ENCODE data around the gene DZIP1. TPM values are rescaled to one million over a fixed set of nuclear protein-coding genes. Genes with fewer than 3 reads are reported as not detected.

Gene DZIP1
- total and polyA plus RNA-seq, 2 of the 13 experiments (the other 11 are each of a cell fraction or from before 2014, with no cell fraction given): 11.0 to 36.7 TPM

DNA sequence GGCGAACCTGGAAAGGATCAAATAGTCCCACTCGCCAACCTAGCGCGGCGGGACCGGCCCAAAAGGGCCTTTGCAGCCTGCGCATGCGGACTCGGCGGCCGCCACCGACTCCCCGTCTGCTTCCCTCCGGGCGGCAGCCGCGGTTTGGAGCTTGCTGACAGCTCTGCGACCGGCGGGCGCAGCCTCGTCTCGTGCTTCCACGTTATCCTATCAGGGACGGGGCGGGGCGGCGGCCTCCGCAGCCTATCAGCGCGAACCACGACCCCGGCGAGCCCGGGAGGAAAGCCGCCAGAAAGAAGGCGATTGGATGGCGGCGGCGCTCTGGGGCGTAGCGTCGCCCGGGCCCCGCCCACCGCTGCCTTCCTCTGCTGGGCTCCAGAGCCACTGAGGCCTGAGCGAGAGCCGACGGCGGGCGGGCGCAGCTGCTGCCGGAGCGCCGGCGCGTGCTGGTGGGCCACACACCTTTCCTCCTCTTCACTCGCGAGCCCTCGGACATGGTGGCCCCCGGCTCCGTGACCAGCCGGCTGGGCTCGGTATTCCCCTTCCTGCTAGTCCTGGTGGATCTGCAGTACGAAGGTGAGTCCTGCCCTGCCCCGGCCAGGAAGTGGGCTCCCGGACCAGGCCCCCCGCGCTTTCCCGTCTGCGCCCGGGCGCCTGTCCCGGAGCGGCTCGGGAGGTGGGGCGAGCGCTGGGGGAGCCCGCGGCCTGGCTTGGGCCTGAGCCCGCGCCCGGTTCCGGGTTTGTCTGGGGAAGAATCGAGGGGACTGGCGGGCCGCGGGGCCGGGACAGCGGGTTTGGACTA, 32.5 kb upstream of the DZIP1 start, which contains the start of gene DNAJC3 (continued):
- TF ChIP-seq ZBTB21 (CRISPR knock-in tag; IDR thresholded peaks at IDR 0.05) (no peak), ZKSCAN8 (CRISPR knock-in tag; IDR thresholded peaks at IDR 0.05; ENCODE audit: borderline replicate concordance) (no peak), ZNF549 (CRISPR knock-in tag; IDR thresholded peaks at IDR 0.05) (no peak), RARG (CRISPR knock-in tag; IDR thresholded peaks at IDR 0.05; ENCODE audit: low read depth) (no peak), ZNF383 (CRISPR knock-in tag; IDR thresholded peaks at IDR 0.05; ENCODE audit: borderline replicate concordance) (no peak), IRF2 (CRISPR knock-in tag; IDR thresholded peaks at IDR 0.05) (peak; percentile 68), ZNF124 (CRISPR knock-in tag; IDR thresholded peaks at IDR 0.05) (0 out of 2 replicates have a peak, but pooled peaks have one; percentile 18), MIXL1 (CRISPR knock-in tag; IDR thresholded peaks at IDR 0.05) (0 out of 2 replicates have a peak, but pooled peaks have one; percentile 26), MAF1 (CRISPR knock-in tag; IDR thresholded peaks at IDR 0.05; ENCODE audit: borderline replicate concordance) (no peak; the same call in 1 of the 2 replicates), KDM5B (CRISPR knock-in tag; IDR thresholded peaks at IDR 0.05; ENCODE audit: borderline replicate concordance) (peak; percentile 92), ARNT (IDR thresholded peaks at IDR 0.05) (no peak), PCBP1 (IDR thresholded peaks at IDR 0.05; ENCODE audit: borderline replicate concordance, low read depth, low read length) (no peak), ZNF430 (CRISPR knock-in tag; IDR thresholded peaks at IDR 0.05) (peak; percentile 92; the same call in 1 of the 2 replicates), MED8 (CRISPR knock-in tag; IDR thresholded peaks at IDR 0.05; ENCODE audit: insufficient replicate concordance) (peak; percentile 25), HNRNPK (IDR thresholded peaks at IDR 0.05; ENCODE audit: low read depth, low read length, poor library complexity, severe bottlenecking) (no peak), ZNF260 (CRISPR knock-in tag; IDR thresholded peaks at IDR 0.05; ENCODE audit: borderline replicate concordance, low read depth) (no peak), SSRP1 (CRISPR knock-in tag; IDR thresholded peaks at IDR 0.05) (no peak), ZSCAN29 (CRISPR knock-in tag; conservative IDR thresholded peaks at IDR 0.05) (no peak), KMT2A (CRISPR knock-in tag; IDR thresholded peaks at IDR 0.05) (peak; percentile 95), NFATC3 (CRISPR knock-in tag; IDR thresholded peaks at IDR 0.05) (no peak; the same call in 1 of the 2 replicates), NR2C2 (CRISPR knock-in tag; IDR thresholded peaks at IDR 0.05; ENCODE audit: borderline replicate concordance) (no peak), TARDBP (CRISPR knock-in tag; IDR thresholded peaks at IDR 0.05) (no peak; the same call in 1 of the 2 replicates), RBM22 (optimal IDR thresholded peaks at IDR 0.05; ENCODE audit: low read length) (no peak)
- TF ChIP-seq, protein P1, sequence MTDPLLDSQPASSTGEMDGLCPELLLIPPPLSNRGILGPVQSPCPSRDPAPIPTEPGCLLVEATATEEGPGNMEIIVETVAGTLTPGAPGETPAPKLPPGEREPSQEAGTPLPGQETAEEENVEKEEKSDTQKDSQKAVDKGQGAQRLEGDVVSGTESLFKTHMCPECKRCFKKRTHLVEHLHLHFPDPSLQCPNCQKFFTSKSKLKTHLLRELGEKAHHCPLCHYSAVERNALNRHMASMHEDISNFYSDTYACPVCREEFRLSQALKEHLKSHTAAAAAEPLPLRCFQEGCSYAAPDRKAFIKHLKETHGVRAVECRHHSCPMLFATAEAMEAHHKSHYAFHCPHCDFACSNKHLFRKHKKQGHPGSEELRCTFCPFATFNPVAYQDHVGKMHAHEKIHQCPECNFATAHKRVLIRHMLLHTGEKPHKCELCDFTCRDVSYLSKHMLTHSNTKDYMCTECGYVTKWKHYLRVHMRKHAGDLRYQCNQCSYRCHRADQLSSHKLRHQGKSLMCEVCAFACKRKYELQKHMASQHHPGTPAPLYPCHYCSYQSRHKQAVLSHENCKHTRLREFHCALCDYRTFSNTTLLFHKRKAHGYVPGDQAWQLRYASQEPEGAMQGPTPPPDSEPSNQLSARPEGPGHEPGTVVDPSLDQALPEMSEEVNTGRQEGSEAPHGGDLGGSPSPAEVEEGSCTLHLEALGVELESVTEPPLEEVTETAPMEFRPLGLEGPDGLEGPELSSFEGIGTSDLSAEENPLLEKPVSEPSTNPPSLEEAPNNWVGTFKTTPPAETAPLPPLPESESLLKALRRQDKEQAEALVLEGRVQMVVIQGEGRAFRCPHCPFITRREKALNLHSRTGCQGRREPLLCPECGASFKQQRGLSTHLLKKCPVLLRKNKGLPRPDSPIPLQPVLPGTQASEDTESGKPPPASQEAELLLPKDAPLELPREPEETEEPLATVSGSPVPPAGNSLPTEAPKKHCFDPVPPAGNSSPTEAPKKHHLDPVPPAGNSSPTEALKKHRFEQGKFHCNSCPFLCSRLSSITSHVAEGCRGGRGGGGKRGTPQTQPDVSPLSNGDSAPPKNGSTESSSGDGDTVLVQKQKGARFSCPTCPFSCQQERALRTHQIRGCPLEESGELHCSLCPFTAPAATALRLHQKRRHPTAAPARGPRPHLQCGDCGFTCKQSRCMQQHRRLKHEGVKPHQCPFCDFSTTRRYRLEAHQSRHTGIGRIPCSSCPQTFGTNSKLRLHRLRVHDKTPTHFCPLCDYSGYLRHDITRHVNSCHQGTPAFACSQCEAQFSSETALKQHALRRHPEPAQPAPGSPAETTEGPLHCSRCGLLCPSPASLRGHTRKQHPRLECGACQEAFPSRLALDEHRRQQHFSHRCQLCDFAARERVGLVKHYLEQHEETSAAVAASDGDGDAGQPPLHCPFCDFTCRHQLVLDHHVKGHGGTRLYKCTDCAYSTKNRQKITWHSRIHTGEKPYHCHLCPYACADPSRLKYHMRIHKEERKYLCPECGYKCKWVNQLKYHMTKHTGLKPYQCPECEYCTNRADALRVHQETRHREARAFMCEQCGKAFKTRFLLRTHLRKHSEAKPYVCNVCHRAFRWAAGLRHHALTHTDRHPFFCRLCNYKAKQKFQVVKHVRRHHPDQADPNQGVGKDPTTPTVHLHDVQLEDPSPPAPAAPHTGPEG (CRISPR knock-in tag; IDR thresholded peaks at IDR 0.05): peak; percentile 88; the same call in 1 of the 2 replicates
- TF ChIP-seq, protein P2, sequence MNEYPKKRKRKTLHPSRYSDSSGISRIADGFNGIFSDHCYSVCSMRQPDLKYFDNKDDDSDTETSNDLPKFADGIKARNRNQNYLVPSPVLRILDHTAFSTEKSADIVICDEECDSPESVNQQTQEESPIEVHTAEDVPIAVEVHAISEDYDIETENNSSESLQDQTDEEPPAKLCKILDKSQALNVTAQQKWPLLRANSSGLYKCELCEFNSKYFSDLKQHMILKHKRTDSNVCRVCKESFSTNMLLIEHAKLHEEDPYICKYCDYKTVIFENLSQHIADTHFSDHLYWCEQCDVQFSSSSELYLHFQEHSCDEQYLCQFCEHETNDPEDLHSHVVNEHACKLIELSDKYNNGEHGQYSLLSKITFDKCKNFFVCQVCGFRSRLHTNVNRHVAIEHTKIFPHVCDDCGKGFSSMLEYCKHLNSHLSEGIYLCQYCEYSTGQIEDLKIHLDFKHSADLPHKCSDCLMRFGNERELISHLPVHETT (CRISPR knock-in tag; conservative IDR thresholded peaks at IDR 0.05): peak; percentile 45

Data from HepG2 (cell line).